ENCODE data around the gene MMRN1. TPM values are rescaled to one million over a fixed set of nuclear protein-coding genes. Genes with fewer than 3 reads are reported as not detected.
A peak's percentile ranks its signal among the peaks of the same experiment; 100 is the strongest.

Gene MMRN1
- total and polyA plus RNA-seq, 2 of the 8 experiments (the other 6 are each of a cell fraction or from before 2014, with no cell fraction given): not detected

DNA sequence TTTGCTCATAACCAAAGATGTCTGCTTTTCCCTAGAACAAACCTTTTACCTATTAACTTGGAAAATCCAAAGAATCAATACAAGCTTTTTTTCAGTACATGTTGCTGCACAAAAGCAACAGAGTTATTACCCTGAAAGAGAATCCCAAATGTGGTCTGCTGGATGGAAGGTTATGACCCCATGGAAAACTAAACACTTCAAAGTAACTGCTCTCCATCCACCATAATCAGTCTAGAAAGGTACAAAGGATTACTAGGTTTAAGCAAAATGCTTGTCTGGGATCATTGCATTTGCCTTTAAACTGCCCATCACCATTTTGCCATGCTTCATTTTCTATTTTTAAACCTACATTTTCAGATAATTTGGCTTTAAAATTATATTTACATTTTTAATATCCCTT lies 11.7 kb downstream of the MMRN1 start:
- Histone ChIP-seq H3K79me2 (ENCODE audit: control insufficient read depth in 1 of 2, insufficient read depth in 2 of 2, low read length in 2 of 2) (no peaks in the 10 kb centered on the region), H3K36me3 (ENCODE audit: control insufficient read depth in 2 of 4, insufficient read depth in 4 of 4, low read length in 3 of 4) (no peaks in the 10 kb centered on the region), H3K23ac (ENCODE audit: insufficient read length) (no peak overlapping the region), H3K4me1 (replicated peaks in 1 of 4; ENCODE audit: control insufficient read depth in 3 of 4, insufficient read depth in 4 of 4, low read length in 3 of 4) (no peaks in the 10 kb centered on the region), H3K14ac (ENCODE audit: insufficient read length) (no peak overlapping the region), H3K18ac (ENCODE audit: extremely low read depth, low read length) (no peak overlapping the region), H3K9me3 (ENCODE audit: insufficient read depth in 2 of 2, low read depth in 1 of 2, low read length in 1 of 2) (no peaks in the 10 kb centered on the region), H3K56ac (replicated peaks; ENCODE audit: insufficient read length, low read depth, low read length) (no peak overlapping the region), H3K4ac (replicated peaks; ENCODE audit: insufficient read length, low read depth, low read length) (no peak overlapping the region), H4K20me1 (replicated peaks in 1 of 2; ENCODE audit: control insufficient read depth in 1 of 2, insufficient read depth in 2 of 2, low read length in 2 of 2) (no peaks in the 10 kb centered on the region), H2BK120ac (replicated peaks; ENCODE audit: low read depth, low read length) (no peak overlapping the region), H4K8ac (ENCODE audit: extremely low read depth, insufficient read depth, low read length) (no peak overlapping the region), H2BK5ac (ENCODE audit: low read depth, low read length) (no peak overlapping the region), H3K79me1 (ENCODE audit: low read depth, low read length) (no peaks in the 10 kb centered on the region), H4K5ac (ENCODE audit: insufficient read length, low read depth, low read length) (no peak overlapping the region), H2BK20ac (ENCODE audit: low read length) (0 out of 2 replicates have a peak overlapping the region, but pooled peaks have one; percentile 24), H2AFZ (ENCODE audit: low read length) (no peak overlapping the region), H2BK12ac (ENCODE audit: low read depth, low read length) (no peak overlapping the region), H2BK15ac (ENCODE audit: low read length) (no peak overlapping the region), H3K27me3 (replicated peaks in 1 of 4; ENCODE audit: control insufficient read depth in 3 of 4, extremely low read depth in 1 of 4, insufficient read depth in 3 of 4, low read length in 3 of 4) (no peaks in the 10 kb centered on the region), H2AK5ac (ENCODE audit: low read depth, low read length) (no peak overlapping the region), H3K4me3 (ENCODE audit: extremely low read depth in 1 of 4, insufficient read depth in 2 of 4, low read depth in 3 of 4, low read length in 4 of 4) (no peak overlapping the region), H3K27ac (ENCODE audit: low read depth, low read length) (no peak overlapping the region), H3K23me2 (ENCODE audit: low read depth, low read length) (no peaks in the 10 kb centered on the region), H3K9ac (replicated peaks in 1 of 4; ENCODE audit: extremely low read depth in 1 of 4, low read depth in 3 of 4, low read length in 3 of 4) (no peak overlapping the region), H4K91ac (replicated peaks; ENCODE audit: insufficient read length, low read length) (no peak overlapping the region), H3K4me2 (ENCODE audit: insufficient read depth in 1 of 2, low read depth in 2 of 2, low read length in 2 of 2) (no peak overlapping the region)
- DNase-seq (ENCODE audit: low read depth in 1 of 2, low spot score in 2 of 2) (no peak), FAIRE-seq (no peak)
- CTCF ChIA-PET (ENCODE audit: partially characterized antibody): interaction anchor here (1.0 to 1.2 kb wide), 2 partner anchors 16 to 348 kb away, joined by 3 to 4 read pairs; no protein-coding TSS in a partner anchor
- TF ChIP-seq E2F6 (IDR thresholded peaks at IDR 0.05): no peak
- TF ChIP-seq TAF7 (optimal IDR thresholded peaks at IDR 0.05; ENCODE audit: borderline replicate concordance, low read depth, low read length): no peak
- no peak for TF ChIP-seq FOSL1 (IDR thresholded peaks at IDR 0.05; ENCODE audit: insufficient read depth, low read depth, low read length)
- no peak for TF ChIP-seq BACH1 (IDR thresholded peaks at IDR 0.05; ENCODE audit: low read length)
- TF ChIP-seq CHD2 (IDR thresholded peaks at IDR 0.05; ENCODE audit: low read length): no peak
- TF ChIP-seq SIN3A (conservative IDR thresholded peaks at IDR 0.05 in 1 of 2, IDR thresholded peaks at IDR 0.05 in 1 of 2; ENCODE audit: low read depth in 1 of 2, low read length in 2 of 2): no peak
- TF ChIP-seq RBBP5 (IDR thresholded peaks at IDR 0.05; ENCODE audit: borderline replicate concordance, low read depth, low read length): no peak
- no peak for TF ChIP-seq HDAC2 (IDR thresholded peaks at IDR 0.05; ENCODE audit: borderline replicate concordance in 1 of 2, low read depth in 2 of 2, low read length in 2 of 2)
- no peak for TF ChIP-seq JUND (IDR thresholded peaks at IDR 0.05; ENCODE audit: low read length)
- no peak for TF ChIP-seq JUN (IDR thresholded peaks at IDR 0.05; ENCODE audit: low read depth, low read length)
- TF ChIP-seq SP2 (IDR thresholded peaks at IDR 0.05; ENCODE audit: low read length): no peak
- TF ChIP-seq CHD1 (IDR thresholded peaks at IDR 0.05; ENCODE audit: low read depth, low read length): no peak
- TF ChIP-seq TAF1 (IDR thresholded peaks at IDR 0.05; ENCODE audit: low read depth, low read length): no peak
- TF ChIP-seq MAX (IDR thresholded peaks at IDR 0.05): no peak
- POLR2A ChIA-PET (ENCODE audit: partially characterized antibody): no interaction called here
